CD4-positive, alpha-beta T cell treated with Interleukin-15 for 1 hour (primary cell): ENCODE results near the gene GMDS.

Source experiments
- DNase-seq: peaks from one replicate; pipeline ENCODE4 v3.0.0-alpha.2; 2020

The GMDS gene

GRCh38 chr6:1634081-1634480, 611.3 kb downstream of the GMDS start:
- DNase-seq = no peak

- DNase-seq = no peak
Measured at GRCh38 chr6:1633366-1634021, 611.9 kb downstream of the GMDS start.

- DNase-seq = no peak
Measured at GRCh38 chr6:1631251-1631650, 614.2 kb downstream of the GMDS start.

- no peak for DNase-seq
Measured at GRCh38 chr6:1630771-1631217, 614.6 kb downstream of the GMDS start.

- no peak for DNase-seq
Measured at GRCh38 chr6:1630212-1630770, 615.1 kb downstream of the GMDS start.

GRCh38 chr6:1629316-1629715, 616.1 kb downstream of the GMDS start:
- DNase-seq = no peak

GRCh38 chr6:1627827-1628560, 617.4 kb downstream of the GMDS start:
- DNase-seq = no peak

GRCh38 chr6:1626481-1626880, 618.9 kb downstream of the GMDS start:
- no peak for DNase-seq

- no peak for DNase-seq
Measured at GRCh38 chr6:1625794-1626435, 619.5 kb downstream of the GMDS start.

- no peak for DNase-seq
Measured at GRCh38 chr6:1624851-1625781, 620.3 kb downstream of the GMDS start.

- DNase-seq = no peak
Measured at GRCh38 chr6:1624058-1624850, 621.2 kb downstream of the GMDS start.

GRCh38 chr6:1623769-1624057, 621.7 kb downstream of the GMDS start:
- no peak for DNase-seq

- no peak for DNase-seq
Measured at GRCh38 chr6:1622851-1623768, 622.3 kb downstream of the GMDS start.

- DNase-seq = no peak
Measured at GRCh38 chr6:1622220-1622850, 623.1 kb downstream of the GMDS start.

- no peak for DNase-seq
Measured at GRCh38 chr6:1621070-1621701, 624.2 kb downstream of the GMDS start.

GRCh38 chr6:1620504-1621069, 624.8 kb downstream of the GMDS start:
- DNase-seq = no peak

GRCh38 chr6:1619673-1620503, 625.5 kb downstream of the GMDS start:
- DNase-seq = no peak

- DNase-seq = no peak
Measured at GRCh38 chr6:1619098-1619672, 626.2 kb downstream of the GMDS start.
